ENCODE results near the gene DDX25. TPM values are rescaled to one million over a fixed set of nuclear protein-coding genes. Genes with fewer than 3 reads are reported as not detected.

DDX25 gene
- total RNA-seq, 2 donors from 2014 or later = 0.26 TPM; not detected in 1

GRCh38 chr11:125942771-125943428 lies 38.6 kb downstream of the DDX25 start:
- ATAC-seq (no peak), DNase-seq (no peak)
- intact Hi-C loops (cut with DNase I) = loop anchor here (5.0 kb wide), 1 partner anchor 254 kb away; no protein-coding TSS in a partner anchor
- Histone ChIP-seq H3K9me3 (no peaks in the 10 kb centered on the region), H3K4me3 (no peak overlapping the region), H3K27me3 (no peaks in the 10 kb centered on the region), H3K4me1 (peaks cover 6% of the 10 kb centered on the region), H3K36me3 (replicated peaks in 1 of 2; ENCODE audit: insufficient read depth in 1 of 2, low read depth in 2 of 2) (no peaks in the 10 kb centered on the region), H3K27ac (no peak overlapping the region)
- 77 to 81% methylated on average over 11 to 12 of the region's 12 CpGs for WGBS, 2 donors
- no peak for TF ChIP-seq CTCF (IDR thresholded peaks at IDR 0.05)
- no peak for TF ChIP-seq POLR2A (IDR thresholded peaks at IDR 0.05)

GRCh38 chr11:125943661-125944349 lies 39.5 kb downstream of the DDX25 start:
- TF ChIP-seq POLR2A (IDR thresholded peaks at IDR 0.05) (no peak), CTCF (IDR thresholded peaks at IDR 0.05) (no peak)
- H3K36me3 ChIP-seq (replicated peaks in 1 of 2; ENCODE audit: insufficient read depth in 1 of 2, low read depth in 2 of 2) = no peaks in the 10 kb centered on the region
- H3K4me3 ChIP-seq = no peak overlapping the region
- ATAC-seq (no peak), DNase-seq (no peak)
- H3K9me3 ChIP-seq = no peaks in the 10 kb centered on the region
- no peak overlapping the region for H3K27ac ChIP-seq
- peaks cover 6% of the 10 kb centered on the region for H3K4me1 ChIP-seq
- 81 to 86% methylated on average over 9 of the region's 9 CpGs for WGBS, 2 donors
- intact Hi-C loops (cut with DNase I) = loop anchor here (5.0 kb wide), 1 partner anchor 253 kb away; no protein-coding TSS in a partner anchor
- H3K27me3 ChIP-seq = no peaks in the 10 kb centered on the region

- TF ChIP-seq CTCF (IDR thresholded peaks at IDR 0.05) = no peak
- Histone ChIP-seq H3K27ac (no peak overlapping the region), H3K9me3 (no peaks in the 10 kb centered on the region), H3K4me3 (no peak overlapping the region), H3K27me3 (no peaks in the 10 kb centered on the region), H3K36me3 (replicated peaks in 1 of 2; ENCODE audit: insufficient read depth in 1 of 2, low read depth in 2 of 2) (no peaks in the 10 kb centered on the region), H3K4me1 (peaks cover 6% of the 10 kb centered on the region)
- WGBS, 2 donors = 74 to 76% methylated on average over 11 to 13 of the region's 13 CpGs
- intact Hi-C loops (cut with DNase I) = loop anchor here (5.0 kb wide), 1 partner anchor 253 kb away; no protein-coding TSS in a partner anchor
- DNase-seq (no peak), ATAC-seq (no peak)
Observed at GRCh38 chr11:125944350-125945010, 40.2 kb downstream of the DDX25 start.

GRCh38 chr11:125945011-125945796 lies 40.9 kb downstream of the DDX25 start:
- intact Hi-C loops (cut with DNase I) = no loop called here
- H3K4me3 ChIP-seq = no peak overlapping the region
- no peak overlapping the region for H3K27ac ChIP-seq
- whole genome bisulfite sequencing, 2 donors = 53 to 66% methylated on average over 14 to 15 of the region's 15 CpGs
- peaks cover 6% of the 10 kb centered on the region for H3K4me1 ChIP-seq
- H3K27me3 ChIP-seq = no peaks in the 10 kb centered on the region
- H3K9me3 ChIP-seq = no peaks in the 10 kb centered on the region
- no peaks in the 10 kb centered on the region for H3K36me3 ChIP-seq (replicated peaks in 1 of 2; ENCODE audit: insufficient read depth in 1 of 2, low read depth in 2 of 2)
- no peak for TF ChIP-seq POLR2A (IDR thresholded peaks at IDR 0.05)
- no peak for DNase-seq
- no peak for ATAC-seq

All from body of pancreas (tissue), 4 donors.